ENCODE results near the gene CSRP1. TPM values are rescaled to one million over a fixed set of nuclear protein-coding genes. Genes with fewer than 3 reads are reported as not detected.

Gene CSRP1
- total and polyA plus RNA-seq, 2 experiments from 2014 or later = 78.9 to 135 TPM

- no peaks in the 10 kb centered on the region for H3K27me3 ChIP-seq
- H3K4me3 ChIP-seq = no peak overlapping the region
- TF ChIP-seq CTCF (IDR thresholded peaks at IDR 0.05; ENCODE audit: low read depth, low read length) = no peak
- no peaks in the 10 kb centered on the region for H3K36me3 ChIP-seq
- H3K4me1 ChIP-seq (ENCODE audit: low read depth) = peaks cover 6% of the 10 kb centered on the region
- H3K27ac ChIP-seq = no peak overlapping the region
- no peaks in the 10 kb centered on the region for H3K9me3 ChIP-seq (ENCODE audit: low read depth)
- no peak for DNase-seq (ENCODE audit: low read depth in 1 of 2, low spot score in 1 of 2)
Measured at GRCh38 chr1:201543871-201544642, 37.1 kb upstream of the CSRP1 start.

GRCh38 chr1:201542309-201543035 lies 35.5 kb upstream of the CSRP1 start:
- TF ChIP-seq CTCF (IDR thresholded peaks at IDR 0.05; ENCODE audit: low read depth, low read length) = no peak
- H3K27me3 ChIP-seq = no peaks in the 10 kb centered on the region
- H3K4me3 ChIP-seq = no peak overlapping the region
- H3K9me3 ChIP-seq (ENCODE audit: low read depth) = no peaks in the 10 kb centered on the region
- no peak overlapping the region for H3K27ac ChIP-seq
- H3K36me3 ChIP-seq = no peaks in the 10 kb centered on the region
- peak in 1 of 2 donors; percentile 70 for DNase-seq (ENCODE audit: low read depth in 1 of 2, low spot score in 1 of 2)
- H3K4me1 ChIP-seq (ENCODE audit: low read depth) = peaks cover 6% of the 10 kb centered on the region

DNA sequence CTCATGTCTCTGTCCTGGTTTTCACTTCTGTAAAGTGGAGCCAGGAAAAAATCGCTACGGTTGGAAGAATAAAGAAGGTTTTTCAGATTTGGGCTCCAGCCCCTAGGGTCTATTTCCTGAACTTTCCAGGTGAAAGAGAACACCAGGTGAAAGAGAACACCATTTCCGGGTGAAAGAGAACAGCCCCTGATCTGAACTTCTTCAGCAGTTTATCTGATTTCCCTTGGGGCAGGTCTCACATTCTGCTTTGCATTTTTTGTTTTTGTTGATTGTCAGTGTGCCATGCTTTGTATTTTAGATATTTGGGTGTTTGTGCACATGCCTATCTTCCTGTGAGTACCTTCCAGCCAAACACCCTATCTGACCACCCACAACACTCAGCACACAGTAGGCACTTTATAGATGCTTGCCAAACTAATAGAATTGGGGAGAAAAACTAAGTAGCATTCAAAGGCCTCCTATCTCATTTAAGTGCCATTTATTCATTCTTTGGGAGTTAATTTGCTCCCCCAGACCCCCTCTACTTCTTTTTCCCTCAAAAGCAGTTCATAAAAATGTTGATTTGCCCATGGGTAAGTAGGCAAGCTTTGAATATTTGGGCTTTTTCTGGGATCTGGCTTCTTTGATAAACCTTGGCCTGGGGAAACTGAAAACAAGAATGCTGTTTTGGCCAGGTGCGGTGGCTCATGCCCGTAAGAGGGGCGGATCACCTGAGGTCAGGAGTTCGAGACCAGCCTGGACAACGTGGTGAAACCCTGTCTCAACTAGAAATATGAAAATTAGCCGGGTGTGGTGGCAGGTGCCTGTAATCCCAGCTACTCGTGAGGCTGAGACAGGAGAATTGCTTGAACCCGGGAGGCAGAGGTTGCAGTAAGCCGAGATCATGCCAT lies 34.2 kb upstream of the CSRP1 start:
- no peak for TF ChIP-seq CTCF (IDR thresholded peaks at IDR 0.05; ENCODE audit: low read depth, low read length)
- H3K4me1 ChIP-seq (ENCODE audit: low read depth) = peaks cover 6% of the 10 kb centered on the region
- no peaks in the 10 kb centered on the region for H3K27me3 ChIP-seq
- H3K36me3 ChIP-seq = no peaks in the 10 kb centered on the region
- DNase-seq (ENCODE audit: low read depth in 1 of 2, low spot score in 1 of 2) = no peak
- no peaks in the 10 kb centered on the region for H3K9me3 ChIP-seq (ENCODE audit: low read depth)
- H3K27ac ChIP-seq = no peak overlapping the region
- H3K4me3 ChIP-seq = no peak overlapping the region

- Histone ChIP-seq H3K4me1 (ENCODE audit: low read depth) (peaks cover 6% of the 10 kb centered on the region), H3K27me3 (no peaks in the 10 kb centered on the region), H3K36me3 (no peaks in the 10 kb centered on the region), H3K9me3 (ENCODE audit: low read depth) (no peaks in the 10 kb centered on the region), H3K27ac (no peak overlapping the region), H3K4me3 (peak overlapping the region; percentile 68)
- DNase-seq (ENCODE audit: low read depth in 1 of 2, low spot score in 1 of 2) = peak; percentile 37 to 49
- TF ChIP-seq CTCF (IDR thresholded peaks at IDR 0.05; ENCODE audit: low read depth, low read length) = no peak
Measured at GRCh38 chr1:201539561-201540431, 32.9 kb upstream of the CSRP1 start.

Data from cardiac muscle cell (in vitro differentiated cells and primary cell).